KG1 (cell line): ENCODE data around the gene UBAP2.
"Not testable (repeated sequence)": the region's sequence is repeated elsewhere in the genome, so short reads cannot be mapped to it uniquely, and the experiment has no call there.

Experiments used
- DNase-seq: peaks from one replicate; lab custom pipeline; 2025; lab: John Stamatoyannopoulos, UW

Gene UBAP2

GRCh38 chr9:34046784-34047379 is 1.8 kb downstream of the UBAP2 start:
- no peak for DNase-seq

GRCh38 chr9:34045903-34046302 is 2.8 kb downstream of the UBAP2 start:
- DNase-seq, result no peak

DNA sequence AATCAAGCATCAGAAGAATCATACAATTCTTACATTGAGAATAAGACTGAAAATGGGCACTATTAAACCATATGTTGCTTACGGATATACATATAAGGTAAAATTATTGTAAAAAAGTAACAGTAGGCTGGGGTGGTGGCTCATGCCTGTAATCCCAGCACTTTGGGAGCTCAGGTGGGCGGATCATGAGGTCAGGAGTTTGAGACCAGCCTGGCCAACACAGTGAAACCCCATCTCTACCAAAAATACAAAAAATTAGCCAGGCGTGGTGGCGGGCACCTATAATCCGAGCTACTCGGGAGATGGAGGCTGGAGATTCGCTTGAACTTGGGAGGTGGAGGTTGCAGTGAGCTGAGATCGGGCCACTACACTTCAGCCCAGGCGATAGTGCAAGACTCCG is 6.6 kb downstream of the UBAP2 start:
- not testable (repeated sequence) for DNase-seq

DNA sequence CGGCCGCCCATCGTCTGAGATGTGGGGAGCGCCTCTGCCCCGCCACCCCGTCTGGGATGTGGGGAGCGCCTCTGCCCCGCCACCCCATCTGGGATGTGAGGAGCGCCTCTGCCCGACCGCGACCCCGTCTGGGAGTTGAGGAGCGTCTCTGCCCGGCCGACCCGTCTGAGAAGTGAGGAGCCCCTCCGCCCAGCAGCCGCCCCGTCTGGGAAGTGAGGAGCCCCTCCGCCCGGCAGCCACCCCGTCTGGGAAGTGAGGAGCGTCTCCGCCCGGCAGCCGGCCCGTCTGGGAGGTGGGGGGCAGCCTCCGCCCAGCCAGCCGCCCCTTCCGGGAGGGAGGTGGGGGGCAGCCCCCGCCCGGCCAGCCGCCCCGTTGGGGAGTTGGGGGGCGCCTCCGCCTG is 9.8 kb downstream of the UBAP2 start:
- not testable (repeated sequence) for DNase-seq

GRCh38 chr9:34037626-34038025 is 11.1 kb downstream of the UBAP2 start:
- DNase-seq, result no peak

- no peak for DNase-seq
Measured at GRCh38 chr9:34036625-34037024, 12.1 kb downstream of the UBAP2 start.

- DNase-seq, result no peak
Measured at GRCh38 chr9:34035656-34036055, 13.0 kb downstream of the UBAP2 start.

DNA sequence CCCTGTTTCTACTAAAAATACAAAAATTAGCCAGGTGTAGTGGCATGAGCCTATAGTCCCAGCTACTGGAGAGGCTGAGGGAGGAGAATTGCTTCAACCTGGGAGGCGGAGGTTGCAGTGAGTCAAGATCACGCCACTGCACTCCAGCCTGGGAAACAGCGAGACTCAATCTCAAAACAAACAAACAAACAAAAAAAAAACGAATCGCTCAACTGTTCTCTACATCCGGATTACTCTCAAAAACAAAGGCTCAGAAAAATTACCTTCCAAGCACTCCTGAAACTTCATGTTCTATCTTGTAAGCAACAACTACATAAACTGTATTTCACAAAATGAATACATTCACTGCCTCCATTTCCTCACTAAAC is 14.0 kb downstream of the UBAP2 start:
- DNase-seq, result no peak

DNA sequence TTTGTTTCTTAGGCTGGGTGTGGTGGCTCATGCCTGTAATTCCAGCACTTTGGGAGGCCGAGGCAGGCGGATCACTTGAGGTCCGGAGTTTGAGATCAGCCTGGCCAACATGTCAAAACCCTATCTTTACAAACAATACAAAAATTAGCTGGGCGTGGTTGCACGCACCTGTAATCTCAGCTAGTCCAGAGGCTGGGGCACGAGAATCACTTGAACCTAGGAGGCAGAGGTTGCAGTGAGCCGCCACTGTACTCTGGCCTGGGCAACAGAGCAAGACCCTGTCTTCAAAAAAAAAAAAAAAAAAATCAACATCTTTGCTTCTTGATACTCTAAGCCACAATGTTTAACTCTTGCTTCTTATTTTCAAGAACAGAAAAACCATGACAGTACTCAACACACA is 16.1 kb downstream of the UBAP2 start:
- DNase-seq, result no peak

GRCh38 chr9:34027845-34028574 is 20.7 kb downstream of the UBAP2 start:
- DNase-seq, result no peak

GRCh38 chr9:34025811-34026210 is 22.9 kb downstream of the UBAP2 start:
- no peak for DNase-seq

DNA sequence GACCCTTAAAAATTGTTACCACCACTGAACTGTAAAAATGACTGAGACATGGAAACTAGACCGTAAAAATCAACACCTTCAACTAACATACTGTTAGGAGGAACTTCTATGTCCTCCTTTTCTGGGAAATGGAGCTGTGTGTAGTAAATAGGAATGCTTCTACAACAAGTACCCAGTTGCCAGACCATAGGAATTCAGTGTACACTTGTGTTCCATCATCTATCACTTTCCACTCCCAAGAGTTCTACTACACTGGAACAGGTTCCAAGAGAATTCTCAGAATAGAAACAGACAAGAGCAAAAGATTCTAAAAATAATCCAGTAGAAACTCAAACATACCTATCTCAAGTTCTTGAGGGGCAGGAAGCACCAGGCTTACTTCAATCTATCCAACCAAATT is 23.6 kb downstream of the UBAP2 start:
- DNase-seq, result no peak

GRCh38 chr9:34024476-34024875 is 24.2 kb downstream of the UBAP2 start:
- not testable (repeated sequence) for DNase-seq

DNA sequence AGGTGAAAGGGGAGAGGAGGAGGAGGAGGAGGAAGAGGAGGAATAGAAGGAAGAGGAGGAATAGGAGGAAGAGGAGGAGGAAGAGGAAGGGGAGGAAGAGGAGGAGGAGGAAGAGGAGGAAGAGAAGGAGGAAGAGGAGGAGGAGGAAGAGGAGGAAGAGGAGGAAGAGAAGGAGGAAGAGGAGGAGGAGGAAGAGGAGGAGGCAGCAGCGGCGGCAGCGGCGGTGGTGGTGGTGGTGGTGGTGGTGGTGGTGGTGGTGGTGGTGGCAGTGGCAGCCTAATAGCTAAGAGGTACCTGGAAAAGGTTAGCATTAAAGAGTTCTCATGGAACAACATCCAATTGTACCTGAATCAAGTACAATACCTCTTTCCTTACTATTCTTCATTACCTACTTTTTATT is 32.5 kb downstream of the UBAP2 start:
- no peak for DNase-seq

DNA sequence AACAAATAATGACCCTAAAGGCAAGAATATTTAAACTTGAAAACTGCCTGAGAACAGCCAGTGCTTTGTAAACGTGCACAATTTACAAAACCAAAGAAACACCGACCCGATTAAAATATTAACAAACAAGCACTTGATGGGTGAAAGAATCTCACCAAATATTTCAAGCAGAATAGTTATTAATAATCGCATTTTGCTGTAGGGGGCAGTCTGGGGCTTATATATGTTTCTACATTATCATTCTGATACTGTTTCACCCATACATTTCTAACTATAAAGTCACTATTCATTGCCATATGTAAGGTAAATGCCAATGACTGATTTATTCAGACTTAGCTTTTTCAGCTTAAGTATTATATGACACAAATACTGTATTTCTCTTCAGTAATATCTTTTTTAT is 37.7 kb downstream of the UBAP2 start:
- DNase-seq, result no peak

GRCh38 chr9:34001951-34002350 is 46.7 kb downstream of the UBAP2 start:
- DNase-seq, result no peak

- DNase-seq, result no peak
Measured at GRCh38 chr9:34001298-34001697, 47.4 kb downstream of the UBAP2 start.

GRCh38 chr9:33995449-33995848 is 53.2 kb downstream of the UBAP2 start:
- no peak for DNase-seq

- no peak for DNase-seq
Measured at GRCh38 chr9:33993104-33993503, 55.6 kb downstream of the UBAP2 start.

GRCh38 chr9:33992632-33993031 is 56.1 kb downstream of the UBAP2 start:
- no peak for DNase-seq

DNA sequence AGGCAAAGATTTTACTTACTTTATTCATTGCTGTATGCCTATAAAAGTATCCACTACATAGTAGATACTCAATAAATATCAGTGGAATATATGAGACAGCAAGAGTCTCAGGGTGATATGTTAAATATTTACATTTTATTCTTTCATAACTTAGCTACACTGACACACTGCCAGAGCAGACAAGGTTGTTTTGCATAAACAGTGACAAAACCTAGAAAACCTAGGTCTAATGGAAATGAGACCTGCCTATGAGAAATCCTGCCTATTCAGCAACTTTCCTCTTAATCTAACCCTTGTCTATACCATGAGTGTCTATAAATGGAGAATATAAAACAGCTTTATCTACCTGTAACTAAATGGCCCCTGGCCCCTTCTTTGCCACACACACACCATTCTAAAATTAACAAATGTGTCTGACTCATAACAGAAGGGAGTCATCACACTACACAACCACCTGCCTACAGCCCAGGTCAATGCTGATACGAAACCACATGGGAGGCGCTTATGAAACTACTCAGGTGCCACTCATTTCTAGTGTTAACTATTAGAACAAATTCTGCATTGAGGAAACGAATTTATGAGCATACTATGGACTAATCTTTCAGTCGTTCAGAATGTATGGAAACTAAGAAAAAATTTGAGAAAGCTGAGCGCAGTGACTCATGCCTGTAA is 60.3 kb downstream of the UBAP2 start:
- no peak for DNase-seq

GRCh38 chr9:33976414-33976813 is 72.3 kb downstream of the UBAP2 start:
- no peak for DNase-seq

- no peak for DNase-seq
Measured at GRCh38 chr9:33972698-33973097, 76.0 kb downstream of the UBAP2 start.
